Measurements from ENCODE around the gene LMO4. TPM values are rescaled to one million over a fixed set of nuclear protein-coding genes. Genes with fewer than 3 reads are reported as not detected.

The LMO4 gene
- total and polyA plus RNA-seq, 2 of the 13 experiments (the other 11 are each of a cell fraction or from before 2014, with no cell fraction given): 19.3 to 49.9 TPM

GRCh38 chr1:87334351-87335174 lies 5.9 kb downstream of the LMO4 start:
- WGBS (ENCODE audit: low lambda C conversion rate): 86% methylated on average over 28 of the region's 28 CpGs
- Histone ChIP-seq H3K4me3 (replicated peaks in 1 of 3; ENCODE audit: insufficient read depth in 1 of 3, low read depth in 2 of 3, low read length in 3 of 3) (peak overlapping the region; percentile 46 to 60 (median 58); a peak in 4 of 6 replicates), H3K27me3 (ENCODE audit: control insufficient read depth in 1 of 2, insufficient read depth in 2 of 2, low read length in 2 of 2) (no peaks in the 10 kb centered on the region; a peak in 2 of 5 replicates), H3K4me1 (ENCODE audit: insufficient read depth, low read length) (peaks cover 39% of the 10 kb centered on the region), H3K4me2 (ENCODE audit: low read depth, low read length) (peak overlapping the region; percentile 69), H3K9me3 (ENCODE audit: low read length) (no peaks in the 10 kb centered on the region), H3K27ac (ENCODE audit: extremely low read length, insufficient read depth, low read length) (no peak overlapping the region), H3K36me3 (replicated peaks in 1 of 2; ENCODE audit: control insufficient read depth in 1 of 2, insufficient read depth in 2 of 2, low read length in 2 of 2) (peaks cover 3 to 16% of the 10 kb centered on the region in 2 experiments; a peak in 3 of 5 replicates), H3K79me2 (ENCODE audit: insufficient read depth, low read length) (peaks cover 22% of the 10 kb centered on the region), H3K9ac (ENCODE audit: insufficient read depth, low read depth, low read length) (no peak overlapping the region), H2AFZ (ENCODE audit: low read length) (no peak overlapping the region), H4K20me1 (ENCODE audit: insufficient read depth, low read length) (peaks cover 10% of the 10 kb centered on the region; the same call in 1 of the 2 replicates)
- DNase-seq (ENCODE audit: low spot score) (no peak), FAIRE-seq (no peak), ATAC-seq (no peak)
- CTCF ChIA-PET (ENCODE audit: low intra/inter-chr PET ratio, low total read pairs): no interaction called here
- BruUV-seq (replicated peaks): TSS peak; percentile 55
- in situ Hi-C loops (cut with HindIII; ENCODE audit: extremely low pct_ligation_motif_present, low pct_unique_long_range_greater_than_20kb): loop anchor here (25.0 kb wide), 1 partner anchor 628 kb away; no protein-coding TSS in a partner anchor
- intact Hi-C loops (cut with micrococcal nuclease; ENCODE audit: unreplicated experiment): loop anchor here (5.0 kb wide), 1 partner anchor 453 kb away; no protein-coding TSS in a partner anchor
- TF ChIP-seq ZNF639 (CRISPR knock-in tag; conservative IDR thresholded peaks at IDR 0.05) (no peak), ZBTB7A (CRISPR knock-in tag; IDR thresholded peaks at IDR 0.05) (no peak), ZC3H13 (CRISPR knock-in tag; IDR thresholded peaks at IDR 0.05) (0 out of 2 replicates have a peak, but pooled peaks have one; percentile 29), ZBTB38 (CRISPR knock-in tag; IDR thresholded peaks at IDR 0.05) (0 out of 2 replicates have a peak, but pooled peaks have one; percentile 54), SYNCRIP (IDR thresholded peaks at IDR 0.05; ENCODE audit: insufficient read depth, low read depth, low read length) (no peak), FOXK2 (IDR thresholded peaks at IDR 0.05) (no peak), ZNF761 (CRISPR knock-in tag; conservative IDR thresholded peaks at IDR 0.05) (no peak), AGO2 (optimal IDR thresholded peaks at IDR 0.05; ENCODE audit: low read depth, low read length) (peak; percentile 5)
- POLR2A ChIA-PET: interaction anchor here (0.7 kb wide), 1 partner anchor 94 kb away, joined by 3 read pairs; no protein-coding TSS in a partner anchor
